ENCODE results near the gene KCNE2.
"Not testable (repeated sequence)": the region's sequence is repeated elsewhere in the genome, so short reads cannot be mapped to it uniquely, and the experiment has no call there.

The KCNE2 gene

DNA sequence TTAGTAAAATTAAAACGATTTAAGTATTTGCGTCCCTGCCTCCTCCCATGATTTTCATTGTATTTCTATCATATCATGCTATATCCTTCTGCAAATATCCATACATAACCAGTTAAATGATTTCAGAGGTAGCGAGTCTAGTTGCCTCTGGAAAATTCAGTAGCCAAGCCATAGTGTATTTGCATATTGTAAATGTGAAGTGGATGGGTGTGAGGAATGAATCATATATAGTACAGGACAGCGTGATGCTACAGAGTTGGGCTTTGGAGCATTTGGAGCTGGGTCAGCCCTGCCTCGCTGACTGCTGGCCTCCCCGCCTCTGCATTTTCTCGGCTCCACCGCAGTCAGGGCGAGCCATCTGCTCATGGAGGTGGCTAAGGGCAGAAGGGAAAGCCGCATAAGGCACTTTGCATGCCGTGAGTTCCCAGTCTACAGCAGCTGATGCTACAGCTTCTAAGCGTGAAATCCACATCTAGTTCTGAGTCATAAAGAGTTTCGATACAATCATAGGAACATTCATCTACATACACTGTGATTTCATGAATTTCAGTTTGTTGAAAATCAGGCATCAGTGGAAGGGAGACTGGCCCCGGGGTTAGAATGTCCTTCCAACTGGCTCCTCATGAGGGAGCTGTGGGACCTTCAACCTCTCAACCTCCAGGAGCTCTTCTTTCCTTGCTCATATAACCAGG is 20.1 kb downstream of the KCNE2 start:
- not testable (repeated sequence) for H3K27ac ChIP-seq

GRCh38 chr21:34400522-34400921 is 36.7 kb downstream of the KCNE2 start:
- not testable (repeated sequence) for H3K27ac ChIP-seq

- H3K27ac ChIP-seq, result not testable (repeated sequence)
Observed at GRCh38 chr21:34404742-34405141, 40.9 kb downstream of the KCNE2 start.

DNA sequence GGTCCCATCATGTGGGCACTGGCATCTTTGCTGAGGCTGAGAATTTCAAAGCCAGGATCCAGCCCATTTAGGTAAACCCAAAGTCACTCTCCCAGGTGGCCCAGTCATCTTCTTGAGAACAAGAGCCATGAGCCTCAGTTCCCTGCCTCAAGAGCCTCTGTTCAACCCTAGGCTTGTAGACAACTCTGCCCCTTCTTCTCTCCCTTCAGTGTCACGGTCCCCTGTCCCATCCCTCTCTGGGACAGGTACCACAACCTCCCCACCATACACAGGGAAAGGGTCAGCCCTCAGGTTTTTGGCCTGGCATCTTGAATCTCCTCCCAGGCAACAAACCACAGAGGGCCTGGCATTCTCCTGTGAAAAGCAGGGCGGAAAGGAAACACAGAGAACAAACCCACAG is 41.9 kb downstream of the KCNE2 start:
- not testable (repeated sequence) for H3K27ac ChIP-seq

- H3K27ac ChIP-seq, result not testable (repeated sequence)
Observed at GRCh38 chr21:34406102-34406501, 42.3 kb downstream of the KCNE2 start.

- not testable (repeated sequence) for H3K27ac ChIP-seq
Observed at GRCh38 chr21:34406676-34407075, 42.9 kb downstream of the KCNE2 start.

- not testable (repeated sequence) for H3K27ac ChIP-seq
Observed at GRCh38 chr21:34407294-34407693, 43.5 kb downstream of the KCNE2 start.

- not testable (repeated sequence) for H3K27ac ChIP-seq
Observed at GRCh38 chr21:34417448-34418077, 53.8 kb downstream of the KCNE2 start.
